A549 (cell line): ENCODE measurements around the gene PGLYRP3.

Source experiments
- PHF8 ChIP-seq: fragments of 200-600 bp; sonication (generic); IDR thresholded peaks from 2 replicates; pipeline ENCODE4 v1.6.1; 2016; ENCODE audit warnings: low read depth, mild to moderate bottlenecking, antibody characterized with exemption, moderate library complexity, borderline replicate concordance
- POLR2A ChIP-seq: IDR thresholded peaks from 2 replicates; pipeline ENCODE4 v1.6.1; 2012; ENCODE audit warnings: mild to moderate bottlenecking, low read length
- RAD21 ChIP-seq, 2 experiments: fragments of >200 bp in 1 of 2; sonication (Bioruptor Twin) in 1 of 2; formaldehyde crosslinking in 1 of 2; IDR thresholded peaks in 1 of 2; conservative IDR thresholded peaks in 1 of 2; 2 replicates in 1 of 2; 3 replicates in 1 of 2; pipeline ENCODE4 v1.6.1; 2012 to 2018; ENCODE audit warnings: inconsistent platforms in 1 of 2
- RCOR1 ChIP-seq: fragments of 150-350 bp; IDR thresholded peaks from 2 replicates; pipeline ENCODE4 v1.6.1; 2014; ENCODE audit warnings: antibody characterized with exemption, low read length, low read depth
- REST ChIP-seq: fragments of 200-600 bp; sonication (generic); IDR thresholded peaks from 2 replicates; pipeline ENCODE4 v1.6.1; 2016; ENCODE audit warnings: antibody characterized with exemption, mild to moderate bottlenecking, moderate library complexity
- TF ChIP-seq, protein P1 (sequence below): fragments of >200 bp; sonication (Bioruptor Twin); formaldehyde crosslinking; IDR thresholded peaks from 3 replicates; pipeline ENCODE4 v1.5.1; 2016

DNA sequence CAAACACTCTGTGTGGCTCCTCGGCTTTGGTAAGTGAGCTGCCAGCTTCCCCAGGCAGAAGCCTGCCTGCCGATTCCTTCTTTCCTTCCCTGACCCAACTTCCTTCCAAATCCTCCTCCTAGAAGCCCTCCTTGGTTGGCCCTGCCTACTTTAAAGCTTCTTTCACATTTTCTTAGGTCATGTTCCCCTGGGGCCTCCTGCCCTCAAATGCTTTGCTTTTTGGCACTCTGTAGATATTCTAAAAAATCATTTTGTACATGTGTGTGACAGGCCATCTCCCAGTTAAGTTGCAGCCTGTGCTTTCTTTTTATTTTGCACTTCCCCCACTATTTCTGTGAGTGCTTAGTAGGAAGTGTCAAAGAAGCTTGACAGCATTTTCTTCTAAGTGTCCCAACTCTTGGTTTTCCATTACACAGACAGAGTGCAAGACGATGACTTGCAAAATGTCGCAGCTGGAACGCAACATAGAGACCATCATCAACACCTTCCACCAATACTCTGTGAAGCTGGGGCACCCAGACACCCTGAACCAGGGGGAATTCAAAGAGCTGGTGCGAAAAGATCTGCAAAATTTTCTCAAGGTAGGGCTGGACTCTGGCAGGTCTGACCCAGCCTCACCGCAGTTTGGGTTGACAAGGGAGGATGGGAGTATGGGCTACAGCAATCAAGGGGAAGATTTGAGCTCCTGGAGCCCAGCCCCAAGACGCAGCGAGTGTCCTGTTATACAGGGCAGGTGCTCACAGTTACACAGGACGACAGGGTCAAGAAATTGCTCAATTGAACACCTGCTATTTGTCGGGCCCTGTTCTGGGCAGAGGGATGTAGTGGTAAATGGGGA lies 45.3 kb upstream of the PGLYRP3 start, which contains the start of gene S100A9:
- TF ChIP-seq POLR2A (no peak), PHF8 (no peak), RCOR1 (no peak), REST (no peak), RAD21 (conservative IDR thresholded peaks at IDR 0.05 in 1 of 2, IDR thresholded peaks at IDR 0.05 in 1 of 2) (no peak)
- TF ChIP-seq, protein P1, sequence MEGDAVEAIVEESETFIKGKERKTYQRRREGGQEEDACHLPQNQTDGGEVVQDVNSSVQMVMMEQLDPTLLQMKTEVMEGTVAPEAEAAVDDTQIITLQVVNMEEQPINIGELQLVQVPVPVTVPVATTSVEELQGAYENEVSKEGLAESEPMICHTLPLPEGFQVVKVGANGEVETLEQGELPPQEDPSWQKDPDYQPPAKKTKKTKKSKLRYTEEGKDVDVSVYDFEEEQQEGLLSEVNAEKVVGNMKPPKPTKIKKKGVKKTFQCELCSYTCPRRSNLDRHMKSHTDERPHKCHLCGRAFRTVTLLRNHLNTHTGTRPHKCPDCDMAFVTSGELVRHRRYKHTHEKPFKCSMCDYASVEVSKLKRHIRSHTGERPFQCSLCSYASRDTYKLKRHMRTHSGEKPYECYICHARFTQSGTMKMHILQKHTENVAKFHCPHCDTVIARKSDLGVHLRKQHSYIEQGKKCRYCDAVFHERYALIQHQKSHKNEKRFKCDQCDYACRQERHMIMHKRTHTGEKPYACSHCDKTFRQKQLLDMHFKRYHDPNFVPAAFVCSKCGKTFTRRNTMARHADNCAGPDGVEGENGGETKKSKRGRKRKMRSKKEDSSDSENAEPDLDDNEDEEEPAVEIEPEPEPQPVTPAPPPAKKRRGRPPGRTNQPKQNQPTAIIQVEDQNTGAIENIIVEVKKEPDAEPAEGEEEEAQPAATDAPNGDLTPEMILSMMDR, result no peak
